ENCODE measurements around the gene NTMT2. TPM values are rescaled to one million over a fixed set of nuclear protein-coding genes. Genes with fewer than 3 reads are reported as not detected.

Gene NTMT2
- total and polyA plus RNA-seq, 2 experiments from 2014 or later = not detected

GRCh38 chr1:170145061-170145460 is 698 bp upstream of the NTMT2 start:
- H3K9ac ChIP-seq = no peak overlapping the region
- H3K27ac ChIP-seq = no peak overlapping the region
- H3K36me3 ChIP-seq (ENCODE audit: low read depth) = no peaks in the 10 kb centered on the region
- no peak overlapping the region for H2AFZ ChIP-seq
- H3F3A ChIP-seq (ENCODE audit: insufficient read depth) = 0 out of 2 replicates have a peak, but pooled peaks cover 6% of the 10 kb centered on the region
- H3K4me1 ChIP-seq (ENCODE audit: insufficient read depth) = peaks cover 7% of the 10 kb centered on the region; the same call in 1 of the 2 replicates
- DNase-seq = no peak
- no peaks in the 10 kb centered on the region for H3K27me3 ChIP-seq (replicated peaks; ENCODE audit: insufficient read depth)
- H3K79me2 ChIP-seq (ENCODE audit: insufficient read depth) = no peaks in the 10 kb centered on the region
- in situ Hi-C loops (cut with MboI) = no loop called here
- H3K4me2 ChIP-seq (ENCODE audit: unreplicated experiment) = no peak overlapping the region
- no peak for TF ChIP-seq EZH2 (IDR thresholded peaks at IDR 0.05; ENCODE audit: insufficient read depth, poor library complexity, severe bottlenecking)
- TF ChIP-seq EZH2phosphoT487 (IDR thresholded peaks at IDR 0.05; ENCODE audit: insufficient read depth, low read depth) = no peak
- no peaks in the 10 kb centered on the region for H4K20me1 ChIP-seq (ENCODE audit: insufficient read depth)
- H3K9me3 ChIP-seq (ENCODE audit: low read depth) = no peaks in the 10 kb centered on the region
- no peak overlapping the region for H3K4me3 ChIP-seq
- 90 to 91% methylated on average over 3 of the region's 3 CpGs for WGBS, 2 experiments (ENCODE audit: low coverage in 1 of 2, low lambda C conversion rate in 2 of 2, missing lambda C conversion rate in 2 of 2)
- no peaks in the 10 kb centered on the region for H3K9me2 ChIP-seq (ENCODE audit: insufficient read depth)

GRCh38 chr1:170146720-170147263 is 1.0 kb downstream of the NTMT2 start:
- 59 to 65% methylated on average over 4 of the region's 4 CpGs for WGBS, 2 experiments (ENCODE audit: low coverage in 1 of 2, low lambda C conversion rate in 2 of 2, missing lambda C conversion rate in 2 of 2)
- in situ Hi-C loops (cut with MboI) = no loop called here
- Histone ChIP-seq H3K4me2 (ENCODE audit: unreplicated experiment) (no peak overlapping the region), H3K4me3 (no peak overlapping the region), H3K79me2 (ENCODE audit: insufficient read depth) (no peaks in the 10 kb centered on the region), H3F3A (ENCODE audit: insufficient read depth) (0 out of 2 replicates have a peak, but pooled peaks cover 6% of the 10 kb centered on the region), H4K20me1 (ENCODE audit: insufficient read depth) (no peaks in the 10 kb centered on the region), H3K4me1 (ENCODE audit: insufficient read depth) (peaks cover 7% of the 10 kb centered on the region; the same call in 1 of the 2 replicates), H3K9ac (no peak overlapping the region), H3K9me2 (ENCODE audit: insufficient read depth) (no peaks in the 10 kb centered on the region), H3K36me3 (ENCODE audit: low read depth) (no peaks in the 10 kb centered on the region), H2AFZ (no peak overlapping the region), H3K27ac (no peak overlapping the region), H3K27me3 (replicated peaks; ENCODE audit: insufficient read depth) (no peaks in the 10 kb centered on the region), H3K9me3 (ENCODE audit: low read depth) (no peaks in the 10 kb centered on the region)
- TF ChIP-seq EZH2 (IDR thresholded peaks at IDR 0.05; ENCODE audit: insufficient read depth, poor library complexity, severe bottlenecking) (no peak), EZH2phosphoT487 (IDR thresholded peaks at IDR 0.05; ENCODE audit: insufficient read depth, low read depth) (no peak)
- no peak for DNase-seq

GRCh38 chr1:170149241-170149640 is 3.5 kb downstream of the NTMT2 start:
- Histone ChIP-seq H3F3A (ENCODE audit: insufficient read depth) (0 out of 2 replicates have a peak, but pooled peaks cover 6% of the 10 kb centered on the region), H3K36me3 (ENCODE audit: low read depth) (no peaks in the 10 kb centered on the region), H3K9me3 (ENCODE audit: low read depth) (no peaks in the 10 kb centered on the region), H3K9ac (peak overlapping the region; percentile 1; the same call in 1 of the 2 replicates), H3K4me2 (ENCODE audit: unreplicated experiment) (peak overlapping the region; percentile 5), H3K4me1 (ENCODE audit: insufficient read depth) (peaks cover 7% of the 10 kb centered on the region; the same call in 1 of the 2 replicates), H4K20me1 (ENCODE audit: insufficient read depth) (no peaks in the 10 kb centered on the region), H3K27ac (peak overlapping the region; percentile 54), H3K79me2 (ENCODE audit: insufficient read depth) (no peaks in the 10 kb centered on the region), H3K4me3 (no peak overlapping the region; the same call in 1 of the 2 replicates), H2AFZ (peak overlapping the region; percentile 29), H3K27me3 (replicated peaks; ENCODE audit: insufficient read depth) (no peaks in the 10 kb centered on the region), H3K9me2 (ENCODE audit: insufficient read depth) (no peaks in the 10 kb centered on the region)
- in situ Hi-C loops (cut with MboI) = no loop called here
- WGBS, 2 experiments (ENCODE audit: low coverage in 1 of 2, low lambda C conversion rate in 2 of 2, missing lambda C conversion rate in 2 of 2) = 28 to 36% methylated on average over 3 of the region's 3 CpGs
- no peak for TF ChIP-seq EZH2phosphoT487 (IDR thresholded peaks at IDR 0.05; ENCODE audit: insufficient read depth, low read depth)
- TF ChIP-seq EZH2 (IDR thresholded peaks at IDR 0.05; ENCODE audit: insufficient read depth, poor library complexity, severe bottlenecking) = no peak
- peak; percentile 47 for DNase-seq

- Histone ChIP-seq H3K4me2 (ENCODE audit: unreplicated experiment) (no peak overlapping the region), H4K20me1 (ENCODE audit: insufficient read depth) (no peaks in the 10 kb centered on the region), H3K27ac (peak overlapping the region; percentile 54), H3F3A (ENCODE audit: insufficient read depth) (0 out of 2 replicates have a peak, but pooled peaks cover 6% of the 10 kb centered on the region), H2AFZ (peak overlapping the region; percentile 29), H3K4me1 (ENCODE audit: insufficient read depth) (peaks cover 7% of the 10 kb centered on the region; the same call in 1 of the 2 replicates), H3K36me3 (ENCODE audit: low read depth) (no peaks in the 10 kb centered on the region), H3K4me3 (no peak overlapping the region), H3K27me3 (replicated peaks; ENCODE audit: insufficient read depth) (no peaks in the 10 kb centered on the region), H3K9me3 (ENCODE audit: low read depth) (no peaks in the 10 kb centered on the region), H3K79me2 (ENCODE audit: insufficient read depth) (no peaks in the 10 kb centered on the region), H3K9ac (peak overlapping the region; percentile 1; the same call in 1 of the 2 replicates), H3K9me2 (ENCODE audit: insufficient read depth) (no peaks in the 10 kb centered on the region)
- in situ Hi-C loops (cut with MboI) = no loop called here
- TF ChIP-seq EZH2phosphoT487 (IDR thresholded peaks at IDR 0.05; ENCODE audit: insufficient read depth, low read depth) = no peak
- TF ChIP-seq EZH2 (IDR thresholded peaks at IDR 0.05; ENCODE audit: insufficient read depth, poor library complexity, severe bottlenecking) = no peak
- DNase-seq = peak; percentile 23
- 32 to 42% methylated on average over 2 of the region's 2 CpGs for WGBS, 2 experiments (ENCODE audit: low coverage in 1 of 2, low lambda C conversion rate in 2 of 2, missing lambda C conversion rate in 2 of 2)
Measured at GRCh38 chr1:170150016-170150415, 4.3 kb downstream of the NTMT2 start.
